ENCODE results near the gene OVOL1. TPM values are rescaled to one million over a fixed set of nuclear protein-coding genes. Genes with fewer than 3 reads are reported as not detected.

The OVOL1 gene
- total RNA-seq, 2 donors from 2014 or later = 0.39 TPM; not detected in 1

DNA sequence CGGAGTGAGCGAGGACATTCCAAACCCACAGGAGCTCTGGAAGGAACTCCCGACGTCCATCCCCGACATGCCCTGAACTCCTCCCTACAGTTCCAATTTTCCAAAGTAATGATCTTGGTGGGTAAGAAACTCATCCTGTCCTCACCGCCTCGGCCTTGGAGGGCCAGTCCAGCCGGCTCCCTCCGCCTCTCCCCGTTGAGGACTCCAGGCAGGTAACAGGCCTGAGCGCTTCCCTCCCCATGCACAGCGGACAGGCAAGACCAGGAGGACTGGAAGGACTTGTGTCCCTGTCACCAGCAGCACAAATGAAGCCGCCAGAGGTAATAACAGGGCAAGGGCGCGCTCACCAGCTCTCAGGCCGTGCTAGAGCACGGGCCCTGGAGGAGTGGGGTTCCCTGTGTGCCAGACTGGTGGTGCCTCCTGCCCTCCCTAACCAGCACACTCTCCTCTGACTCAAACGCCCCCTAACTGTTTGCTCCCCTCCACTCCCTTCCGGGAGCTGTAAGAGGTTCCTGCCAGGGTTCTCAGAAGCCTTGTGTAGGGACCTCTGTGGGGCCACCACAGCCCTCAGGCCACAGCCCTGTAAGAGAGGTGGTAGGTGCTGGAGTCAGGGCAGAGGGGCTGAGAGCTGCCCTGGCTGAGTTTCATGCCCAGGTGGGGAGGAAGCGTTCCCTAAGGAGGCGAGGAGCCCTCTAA is 17.1 kb downstream of the OVOL1 start:
- H3K9me3 ChIP-seq (ENCODE audit: control insufficient read depth, low read length, poor library complexity, severe bottlenecking) = no peaks in the 10 kb centered on the region
- peaks cover under 1% of the 10 kb centered on the region for H3K36me3 Mint-ChIP-seq (ENCODE audit: low read depth)
- H3K4me1 Mint-ChIP-seq = peaks cover 1% of the 10 kb centered on the region
- H3K27me3 Mint-ChIP-seq = peaks cover 54% of the 10 kb centered on the region
- H3K4me3 Mint-ChIP-seq = no peak overlapping the region
- DNase-seq (no peak), ATAC-seq (no peak)
- H3K27ac Mint-ChIP-seq = no peak overlapping the region

DNA sequence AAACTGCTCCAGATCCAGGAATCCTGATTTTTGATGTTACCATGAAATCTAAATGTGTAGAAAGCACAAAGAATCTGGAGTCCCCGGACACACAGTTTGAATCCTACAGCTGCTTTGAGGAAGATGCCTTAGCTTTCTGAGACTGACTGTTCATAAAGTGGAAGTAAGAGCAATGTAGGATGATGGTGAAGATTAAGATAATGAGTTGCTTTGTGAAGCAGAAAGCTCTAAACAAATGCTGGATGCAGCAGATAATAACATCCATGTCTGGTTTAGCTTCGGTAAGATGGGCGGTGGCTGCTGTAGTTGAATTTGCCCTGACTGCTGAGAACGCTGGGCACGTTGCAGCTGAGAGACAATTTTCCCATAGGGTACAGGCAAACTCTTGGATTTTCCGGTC is 20.1 kb downstream of the OVOL1 start:
- H3K4me1 Mint-ChIP-seq = no peaks in the 10 kb centered on the region
- ATAC-seq = no peak

GRCh38 chr11:65808744-65809341 is 22.0 kb downstream of the OVOL1 start:
- no peak for DNase-seq
- H3K36me3 Mint-ChIP-seq (ENCODE audit: low read depth) = peaks cover 1% of the 10 kb centered on the region
- no peak overlapping the region for H3K27ac Mint-ChIP-seq

More for the DNA sequence above, 20.1 kb downstream of the OVOL1 start:
- DNase-seq = no peak
- H3K9me3 ChIP-seq (ENCODE audit: control insufficient read depth, low read length, poor library complexity, severe bottlenecking) = no peaks in the 10 kb centered on the region
- H3K4me3 Mint-ChIP-seq = no peak overlapping the region
- no peaks in the 10 kb centered on the region for H3K36me3 Mint-ChIP-seq (ENCODE audit: low read depth)
- H3K27me3 Mint-ChIP-seq = peaks cover 34% of the 10 kb centered on the region
- no peak overlapping the region for H3K27ac Mint-ChIP-seq

GRCh38 chr11:65809496-65809895 is 22.6 kb downstream of the OVOL1 start:
- Mint-ChIP-seq H3K27ac (no peak overlapping the region), H3K4me1 (peaks cover 3% of the 10 kb centered on the region), H3K4me3 (no peak overlapping the region), H3K36me3 (ENCODE audit: low read depth) (peaks cover 2% of the 10 kb centered on the region), H3K27me3 (peaks cover 14% of the 10 kb centered on the region)
- DNase-seq = no peak
- no peak for ATAC-seq
- no peaks in the 10 kb centered on the region for H3K9me3 ChIP-seq (ENCODE audit: control insufficient read depth, low read length, poor library complexity, severe bottlenecking)

More at GRCh38 chr11:65808744-65809341, 22.0 kb downstream of the OVOL1 start:
- Mint-ChIP-seq H3K27me3 (peaks cover 21% of the 10 kb centered on the region), H3K4me3 (peak overlapping the region; percentile 55), H3K4me1 (peaks cover 2% of the 10 kb centered on the region)
- no peak for ATAC-seq
- no peaks in the 10 kb centered on the region for H3K9me3 ChIP-seq (ENCODE audit: control insufficient read depth, low read length, poor library complexity, severe bottlenecking)

DNA sequence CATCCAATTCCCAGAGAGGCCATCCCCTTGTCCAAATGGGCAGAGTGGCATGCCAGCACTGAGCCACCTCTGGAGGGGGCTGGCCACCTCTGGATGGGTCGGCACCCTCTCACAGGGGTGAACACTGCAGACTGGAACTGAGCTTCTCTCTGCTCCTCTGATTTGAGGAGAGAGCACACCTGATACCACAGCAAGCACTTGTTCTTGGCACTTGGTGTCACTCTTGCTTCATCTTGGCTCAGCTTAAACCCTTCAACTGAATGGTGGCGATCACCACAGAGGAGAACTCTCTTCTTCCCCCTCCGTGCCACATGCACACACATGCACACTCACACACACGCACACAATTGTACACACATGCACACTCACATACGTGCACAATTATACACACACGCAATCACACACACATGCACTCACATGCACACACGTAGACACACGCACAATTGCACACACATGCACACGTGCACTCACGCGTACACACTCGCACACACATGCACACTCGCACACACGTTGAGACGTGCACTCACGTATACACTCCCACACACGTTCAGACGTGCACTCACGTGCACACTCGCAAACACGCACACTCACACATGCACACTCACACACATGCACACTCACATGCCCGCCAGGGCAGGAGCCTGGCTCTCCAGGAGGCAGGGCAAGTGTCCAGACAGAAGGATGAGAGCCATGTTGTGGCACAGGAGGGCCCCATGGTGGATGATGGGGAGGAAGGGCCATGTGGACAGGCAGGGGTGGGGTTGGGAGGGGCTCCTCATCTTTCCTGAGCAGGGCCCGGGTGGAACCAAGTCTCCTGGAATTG is 23.4 kb downstream of the OVOL1 start:
- peak; percentile 60 for ATAC-seq
- DNase-seq = no peak
- no peaks in the 10 kb centered on the region for H3K9me3 ChIP-seq (ENCODE audit: control insufficient read depth, low read length, poor library complexity, severe bottlenecking)
- Mint-ChIP-seq H3K4me3 (no peak overlapping the region), H3K27ac (no peak overlapping the region), H3K27me3 (peaks cover 13% of the 10 kb centered on the region), H3K36me3 (ENCODE audit: low read depth) (peaks cover 2% of the 10 kb centered on the region), H3K4me1 (peaks cover 3% of the 10 kb centered on the region)

GRCh38 chr11:65811764-65812475 is 25.1 kb downstream of the OVOL1 start:
- Mint-ChIP-seq H3K27ac (peak overlapping the region; percentile 43), H3K4me3 (no peak overlapping the region), H3K36me3 (ENCODE audit: low read depth) (peaks cover 2% of the 10 kb centered on the region), H3K4me1 (peaks cover 5% of the 10 kb centered on the region), H3K27me3 (peaks cover 11% of the 10 kb centered on the region)
- no peak for DNase-seq
- no peaks in the 10 kb centered on the region for H3K9me3 ChIP-seq (ENCODE audit: control insufficient read depth, low read length, poor library complexity, severe bottlenecking)
- no peak for ATAC-seq

GRCh38 chr11:65814131-65814985 is 27.5 kb downstream of the OVOL1 start:
- H3K27me3 Mint-ChIP-seq = no peaks in the 10 kb centered on the region
- peaks cover 7% of the 10 kb centered on the region for H3K4me1 Mint-ChIP-seq
- H3K9me3 ChIP-seq (ENCODE audit: control insufficient read depth, low read length, poor library complexity, severe bottlenecking) = no peaks in the 10 kb centered on the region
- H3K36me3 Mint-ChIP-seq (ENCODE audit: low read depth) = peaks cover 2% of the 10 kb centered on the region
- no peak for ATAC-seq
- no peak overlapping the region for H3K4me3 Mint-ChIP-seq
- no peak for DNase-seq
- H3K27ac Mint-ChIP-seq = peak overlapping the region; percentile 47

DNA sequence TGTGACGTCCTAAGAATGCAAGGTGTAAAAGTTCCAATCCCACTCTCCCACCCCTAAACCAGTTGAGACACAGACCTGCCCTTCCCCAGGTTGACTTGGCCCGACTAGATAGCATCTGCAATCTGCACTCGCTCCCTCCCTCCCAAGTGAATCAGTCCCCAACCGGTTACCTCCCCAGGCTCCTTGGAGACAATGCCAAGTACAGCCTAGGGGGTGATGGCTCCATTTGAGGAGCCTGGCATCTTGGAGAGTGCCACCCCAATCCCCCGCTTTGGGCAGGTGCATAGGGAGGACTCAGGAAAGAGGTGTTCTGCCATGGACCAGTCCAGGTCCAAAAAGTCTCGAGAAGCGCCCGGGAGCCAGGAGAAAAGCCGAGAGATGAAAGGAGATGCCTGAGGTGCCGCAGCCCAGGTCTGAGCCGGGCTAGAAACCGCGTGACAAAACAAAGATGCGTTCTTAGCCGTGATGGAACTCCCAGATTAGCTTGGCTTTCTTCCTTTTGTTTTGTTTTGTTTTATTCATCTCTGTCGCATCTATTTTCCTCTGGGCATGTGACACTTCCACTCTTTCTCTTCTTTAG is 28.2 kb downstream of the OVOL1 start:
- DNase-seq (no peak), ATAC-seq (no peak)
- H3K9me3 ChIP-seq (ENCODE audit: control insufficient read depth, low read length, poor library complexity, severe bottlenecking) = no peaks in the 10 kb centered on the region
- peaks cover 7% of the 10 kb centered on the region for H3K4me1 Mint-ChIP-seq
- peak overlapping the region; percentile 47 for H3K27ac Mint-ChIP-seq
- H3K27me3 Mint-ChIP-seq = no peaks in the 10 kb centered on the region
- H3K4me3 Mint-ChIP-seq = no peak overlapping the region
- peaks cover 2% of the 10 kb centered on the region for H3K36me3 Mint-ChIP-seq (ENCODE audit: low read depth)

GRCh38 chr11:65816696-65817095 is 29.8 kb downstream of the OVOL1 start:
- no peak overlapping the region for H3K4me3 Mint-ChIP-seq
- peaks cover 7% of the 10 kb centered on the region for H3K4me1 Mint-ChIP-seq
- no peaks in the 10 kb centered on the region for H3K27me3 Mint-ChIP-seq
- peak overlapping the region; percentile 74 for H3K27ac Mint-ChIP-seq
- DNase-seq (no peak), ATAC-seq (no peak)
- H3K9me3 ChIP-seq (ENCODE audit: control insufficient read depth, low read length, poor library complexity, severe bottlenecking) = no peaks in the 10 kb centered on the region
- H3K36me3 Mint-ChIP-seq (ENCODE audit: low read depth) = peaks cover 2% of the 10 kb centered on the region

DNA sequence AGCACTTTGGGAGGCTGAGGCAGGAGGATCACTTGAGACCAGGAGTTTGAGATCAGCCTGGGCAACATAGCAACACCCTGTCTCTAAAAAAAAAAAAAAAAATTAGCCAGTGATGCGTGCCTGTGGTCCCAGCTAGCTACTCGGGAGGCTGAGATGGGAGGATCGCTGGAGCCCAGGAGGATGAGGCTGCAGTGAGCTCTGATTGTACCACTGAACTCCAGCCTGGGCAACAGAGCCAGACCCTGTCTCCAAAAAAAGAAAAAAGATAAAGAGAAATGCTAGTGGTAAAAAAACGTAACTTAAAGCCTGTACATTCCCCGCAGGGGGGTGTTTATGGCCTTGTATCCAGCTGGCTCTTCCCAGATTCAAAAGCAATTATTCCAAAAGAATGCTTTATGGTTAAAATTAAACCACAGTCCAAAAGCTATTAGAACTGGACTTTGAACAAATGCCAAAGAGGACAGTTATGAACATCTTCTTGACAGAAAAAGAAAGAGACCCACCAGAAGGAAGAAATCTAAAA is 30.5 kb downstream of the OVOL1 start:
- no peaks in the 10 kb centered on the region for H3K9me3 ChIP-seq (ENCODE audit: control insufficient read depth, low read length, poor library complexity, severe bottlenecking)

DNA sequence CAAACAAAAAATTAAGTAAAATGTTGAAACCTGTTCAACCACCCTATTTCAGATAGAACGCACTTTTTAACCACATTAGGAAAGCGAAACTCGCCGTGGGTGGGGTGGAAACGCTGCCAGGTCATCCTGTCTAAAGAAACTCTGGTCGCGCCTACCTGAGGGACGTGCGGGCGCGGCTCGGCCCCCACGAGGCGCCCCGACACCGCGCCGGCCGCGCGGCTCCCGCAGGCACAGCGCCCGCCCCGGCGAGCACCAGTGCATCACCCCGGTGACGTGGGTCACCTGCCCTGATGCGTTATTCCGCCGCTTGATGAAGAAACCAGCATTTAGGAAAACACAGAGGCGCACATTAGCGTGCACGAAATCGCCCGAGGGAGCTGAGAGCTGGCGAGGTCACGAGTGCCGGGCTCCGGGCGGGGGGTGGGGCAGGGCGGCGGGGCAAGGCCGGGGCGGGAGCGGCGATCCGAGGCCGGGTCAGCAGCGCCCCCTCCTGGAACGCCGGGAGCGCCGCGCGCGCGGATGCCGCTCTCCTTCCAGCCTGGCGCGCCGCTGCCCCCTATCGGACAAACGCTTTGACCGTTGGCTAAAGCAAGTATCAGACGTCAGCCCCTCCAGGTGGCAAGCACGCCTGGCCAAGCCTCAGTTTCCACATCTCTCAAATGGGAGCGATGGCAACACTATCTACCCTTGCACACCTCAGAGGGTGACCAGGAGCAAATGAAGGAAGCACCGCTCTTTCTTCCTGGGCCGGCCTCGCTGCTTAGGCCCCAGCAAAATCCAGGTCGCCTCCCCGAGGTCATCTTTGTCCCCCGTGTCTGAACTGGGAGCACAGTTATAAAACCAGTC is 31.2 kb downstream of the OVOL1 start:
- no peaks in the 10 kb centered on the region for H3K9me3 ChIP-seq (ENCODE audit: control insufficient read depth, low read length, poor library complexity, severe bottlenecking)
- peak overlapping the region; percentile 74 for H3K27ac Mint-ChIP-seq
- H3K36me3 Mint-ChIP-seq (ENCODE audit: low read depth) = peaks cover 2% of the 10 kb centered on the region
- DNase-seq = peak; percentile 90 to 98 (median 97)
- peak; percentile 95 for ATAC-seq
- H3K4me1 Mint-ChIP-seq = peaks cover 7% of the 10 kb centered on the region
- H3K4me3 Mint-ChIP-seq = peak overlapping the region; percentile 87
- H3K27me3 Mint-ChIP-seq = no peaks in the 10 kb centered on the region

More for the DNA sequence above, 30.5 kb downstream of the OVOL1 start:
- ATAC-seq (no peak), DNase-seq (no peak)
- H3K36me3 Mint-ChIP-seq (ENCODE audit: low read depth) = peaks cover 2% of the 10 kb centered on the region
- H3K27ac Mint-ChIP-seq = peak overlapping the region; percentile 74
- H3K4me1 Mint-ChIP-seq = peaks cover 7% of the 10 kb centered on the region
- peak overlapping the region; percentile 87 for H3K4me3 Mint-ChIP-seq
- no peaks in the 10 kb centered on the region for H3K27me3 Mint-ChIP-seq
